ENCODE results near the gene ARL15. TPM values are rescaled to one million over a fixed set of nuclear protein-coding genes. Genes with fewer than 3 reads are reported as not detected.
"Not testable (repeated sequence)": the region's sequence is repeated elsewhere in the genome, so short reads cannot be mapped to it uniquely, and the experiment has no call there.

The ARL15 gene
- total and polyA plus RNA-seq, 4 donors = 5.0 to 24.8 (median 13.3) TPM

DNA sequence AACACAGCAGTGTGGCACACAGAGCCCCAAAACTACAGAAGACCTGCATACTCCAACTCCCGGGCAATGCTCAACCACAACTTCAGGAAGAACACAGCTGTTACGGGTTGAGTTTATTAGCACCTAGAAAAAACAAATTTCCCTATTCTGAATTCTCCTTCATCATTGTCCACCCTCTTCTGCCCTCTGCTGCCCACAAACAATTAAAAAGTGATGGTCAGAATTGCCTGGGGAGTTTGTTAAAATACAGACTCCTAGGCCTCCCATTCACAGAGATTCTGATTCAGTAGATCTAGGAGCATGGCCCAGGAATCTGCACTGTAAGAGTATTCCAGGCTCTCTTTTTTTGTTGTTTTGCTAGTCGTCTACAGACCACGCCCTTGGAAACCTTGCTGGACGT is 439.3 kb downstream of the ARL15 start:
- no peak overlapping the region for H3K9ac ChIP-seq (ENCODE audit: low read depth in 1 of 2, low read length in 2 of 2)
- WGBS = 79% methylated on average over 5 of the region's 5 CpGs

DNA sequence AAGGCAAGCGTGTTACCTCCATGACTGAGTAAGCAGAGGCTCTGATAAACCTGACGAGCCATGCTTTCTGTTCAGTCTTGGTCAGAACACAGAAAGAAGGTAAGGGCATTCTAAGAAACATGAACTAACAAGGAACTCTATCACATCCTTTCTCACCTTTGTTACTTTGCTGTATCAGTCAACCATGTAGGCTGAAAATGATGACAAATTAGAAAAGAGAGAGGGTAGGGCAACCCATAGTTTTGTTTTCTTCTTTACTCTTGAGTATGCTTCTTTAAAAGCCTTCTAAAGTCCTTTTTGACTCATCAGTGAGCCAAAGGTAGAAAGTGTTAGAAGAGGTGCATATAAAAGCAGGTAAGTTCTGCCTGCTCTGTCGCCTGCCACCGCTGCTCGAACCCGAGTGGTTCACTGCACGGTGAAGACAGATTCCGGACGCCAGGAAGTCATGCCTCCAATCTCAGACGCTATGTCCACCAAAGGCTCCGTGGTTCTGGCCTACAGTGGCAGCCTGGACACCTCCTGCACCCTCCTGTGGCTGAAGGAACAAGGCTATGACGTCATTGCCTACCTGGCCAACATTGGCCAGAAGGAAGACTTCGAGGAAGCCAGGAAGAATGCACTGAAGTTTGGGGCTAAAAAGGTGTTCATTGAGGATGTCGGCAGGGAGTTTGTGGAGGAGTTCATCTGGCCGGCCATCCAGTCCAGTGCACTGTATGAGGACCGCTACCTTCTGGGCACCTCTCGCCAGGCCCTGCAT is 451.5 kb downstream of the ARL15 start:
- Histone ChIP-seq H3K36me3 (ENCODE audit: control insufficient read depth in 4 of 4, insufficient read depth in 3 of 4, low read depth in 1 of 4, low read length in 3 of 4) (no peaks in the 10 kb centered on the region), H3K27ac (ENCODE audit: low read depth in 1 of 2, low read length in 2 of 2) (no peak overlapping the region), H3K9ac (ENCODE audit: low read depth in 1 of 2, low read length in 2 of 2) (no peak overlapping the region), H3K27me3 (ENCODE audit: control insufficient read depth in 4 of 4, insufficient read depth in 4 of 4, low read length in 3 of 4) (no peaks in the 10 kb centered on the region), H3K9me3 (ENCODE audit: control insufficient read depth in 4 of 4, low read length in 3 of 4) (peaks cover 0 to 6% (median 2%) of the 10 kb centered on the region in 4 donors), H3K4me1 (ENCODE audit: control insufficient read depth in 4 of 4, insufficient read depth in 4 of 4, low read length in 3 of 4) (no peaks in the 10 kb centered on the region), H3K4me3 (ENCODE audit: low read depth in 1 of 3, low read length in 3 of 3) (no peak overlapping the region)
- no peak for TF ChIP-seq EGR1 (IDR thresholded peaks at IDR 0.05; ENCODE audit: low read depth in 2 of 2)
- TF ChIP-seq HNF4A (conservative IDR thresholded peaks at IDR 0.05) = no peak
- WGBS = 90% methylated on average over 17 of the region's 17 CpGs
- no peak for DNase-seq (ENCODE audit: low spot score)

More for the DNA sequence above, 439.3 kb downstream of the ARL15 start:
- H3K9me3 ChIP-seq (ENCODE audit: control insufficient read depth in 4 of 4, low read length in 3 of 4) = no peaks in the 10 kb centered on the region
- H3K4me3 ChIP-seq (ENCODE audit: low read depth in 1 of 3, low read length in 3 of 3) = no peak overlapping the region
- no peaks in the 10 kb centered on the region for H3K36me3 ChIP-seq (ENCODE audit: control insufficient read depth in 4 of 4, insufficient read depth in 3 of 4, low read depth in 1 of 4, low read length in 3 of 4)
- TF ChIP-seq RAD21 (IDR thresholded peaks at IDR 0.05) = peak; percentile 70 to 73
- no peak for TF ChIP-seq NR2F2 (IDR thresholded peaks at IDR 0.05)
- TF ChIP-seq, protein P1, sequence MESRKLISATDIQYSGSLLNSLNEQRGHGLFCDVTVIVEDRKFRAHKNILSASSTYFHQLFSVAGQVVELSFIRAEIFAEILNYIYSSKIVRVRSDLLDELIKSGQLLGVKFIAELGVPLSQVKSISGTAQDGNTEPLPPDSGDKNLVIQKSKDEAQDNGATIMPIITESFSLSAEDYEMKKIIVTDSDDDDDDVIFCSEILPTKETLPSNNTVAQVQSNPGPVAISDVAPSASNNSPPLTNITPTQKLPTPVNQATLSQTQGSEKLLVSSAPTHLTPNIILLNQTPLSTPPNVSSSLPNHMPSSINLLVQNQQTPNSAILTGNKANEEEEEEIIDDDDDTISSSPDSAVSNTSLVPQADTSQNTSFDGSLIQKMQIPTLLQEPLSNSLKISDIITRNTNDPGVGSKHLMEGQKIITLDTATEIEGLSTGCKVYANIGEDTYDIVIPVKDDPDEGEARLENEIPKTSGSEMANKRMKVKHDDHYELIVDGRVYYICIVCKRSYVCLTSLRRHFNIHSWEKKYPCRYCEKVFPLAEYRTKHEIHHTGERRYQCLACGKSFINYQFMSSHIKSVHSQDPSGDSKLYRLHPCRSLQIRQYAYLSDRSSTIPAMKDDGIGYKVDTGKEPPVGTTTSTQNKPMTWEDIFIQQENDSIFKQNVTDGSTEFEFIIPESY (IDR thresholded peaks at IDR 0.05) = no peak
- no peak for TF ChIP-seq YY1 (IDR thresholded peaks at IDR 0.05)
- TF ChIP-seq FOXA2 (IDR thresholded peaks at IDR 0.05) = no peak
- TF ChIP-seq CTCF (IDR thresholded peaks at IDR 0.05; ENCODE audit: low read depth, low read length, missing input control) = peak; percentile 26
- TF ChIP-seq TAF1 (conservative IDR thresholded peaks at IDR 0.05) = no peak
- peaks cover 0 to 16% (median 12%) of the 10 kb centered on the region in 4 donors for H3K4me1 ChIP-seq (ENCODE audit: control insufficient read depth in 4 of 4, insufficient read depth in 4 of 4, low read length in 3 of 4)
- no peak for DNase-seq (ENCODE audit: low spot score)
- no peak overlapping the region for H3K27ac ChIP-seq (ENCODE audit: low read depth in 1 of 2, low read length in 2 of 2)
- no peaks in the 10 kb centered on the region for H3K27me3 ChIP-seq (ENCODE audit: control insufficient read depth in 4 of 4, insufficient read depth in 4 of 4, low read length in 3 of 4)

- no peak for TF ChIP-seq RAD21 (IDR thresholded peaks at IDR 0.05)
- no peak for TF ChIP-seq REST (IDR thresholded peaks at IDR 0.05)
- TF ChIP-seq CTCF (IDR thresholded peaks at IDR 0.05; ENCODE audit: low read depth, low read length, missing input control) = no peak
- no peaks in the 10 kb centered on the region for H3K36me3 ChIP-seq (ENCODE audit: control insufficient read depth in 4 of 4, insufficient read depth in 3 of 4, low read depth in 1 of 4, low read length in 3 of 4)
- H3K4me1 ChIP-seq (ENCODE audit: control insufficient read depth in 4 of 4, insufficient read depth in 4 of 4, low read length in 3 of 4) = no peaks in the 10 kb centered on the region
- H3K4me3 ChIP-seq (ENCODE audit: low read depth in 1 of 3, low read length in 3 of 3) = no peak overlapping the region
- no peak overlapping the region for H3K27ac ChIP-seq (ENCODE audit: low read depth in 1 of 2, low read length in 2 of 2)
- H3K27me3 ChIP-seq (ENCODE audit: control insufficient read depth in 4 of 4, insufficient read depth in 4 of 4, low read length in 3 of 4) = no peaks in the 10 kb centered on the region
- 74% methylated on average over 3 of the region's 3 CpGs for WGBS
- H3K9me3 ChIP-seq (ENCODE audit: control insufficient read depth in 4 of 4, low read length in 3 of 4) = peaks cover 0 to 6% (median 2%) of the 10 kb centered on the region in 4 donors
- no peak for DNase-seq (ENCODE audit: low spot score)
- no peak overlapping the region for H3K9ac ChIP-seq (ENCODE audit: low read depth in 1 of 2, low read length in 2 of 2)
Measured at GRCh38 chr5:53856506-53856905, 453.9 kb downstream of the ARL15 start.

GRCh38 chr5:53836851-53837430 is 473.4 kb downstream of the ARL15 start:
- H3K27ac ChIP-seq (ENCODE audit: low read depth in 1 of 2, low read length in 2 of 2); H3K9me3 ChIP-seq (ENCODE audit: control insufficient read depth in 4 of 4, low read length in 3 of 4); DNase-seq (ENCODE audit: low spot score); H3K36me3 ChIP-seq (ENCODE audit: control insufficient read depth in 4 of 4, insufficient read depth in 3 of 4, low read depth in 1 of 4, low read length in 3 of 4); H3K4me3 ChIP-seq (ENCODE audit: low read depth in 1 of 3, low read length in 3 of 3); H3K27me3 ChIP-seq (ENCODE audit: control insufficient read depth in 4 of 4, insufficient read depth in 4 of 4, low read length in 3 of 4); H3K4me1 ChIP-seq (ENCODE audit: control insufficient read depth in 4 of 4, insufficient read depth in 4 of 4, low read length in 3 of 4); H3K9ac ChIP-seq (ENCODE audit: low read depth in 1 of 2, low read length in 2 of 2): not testable (repeated sequence)
- WGBS = 95% methylated on average over 19 of the region's 19 CpGs

Data from liver (tissue), 9 donors.